Activated CD8-positive, alpha-beta memory T cell treated with anti-CD3 and anti-CD28 coated beads, Interleukin-2, amount 50 U/mL, for 24 hours (primary cell): ENCODE measurements around the gene MOSMO.
"Not testable (repeated sequence)": the region's sequence is repeated elsewhere in the genome, so short reads cannot be mapped to it uniquely, and the experiment has no call there.

Source experiments
- DNase-seq: peaks from one replicate; pipeline ENCODE4 v3.0.0-alpha.2; 2020; ENCODE audit errors: extremely low read depth

The MOSMO gene

DNA sequence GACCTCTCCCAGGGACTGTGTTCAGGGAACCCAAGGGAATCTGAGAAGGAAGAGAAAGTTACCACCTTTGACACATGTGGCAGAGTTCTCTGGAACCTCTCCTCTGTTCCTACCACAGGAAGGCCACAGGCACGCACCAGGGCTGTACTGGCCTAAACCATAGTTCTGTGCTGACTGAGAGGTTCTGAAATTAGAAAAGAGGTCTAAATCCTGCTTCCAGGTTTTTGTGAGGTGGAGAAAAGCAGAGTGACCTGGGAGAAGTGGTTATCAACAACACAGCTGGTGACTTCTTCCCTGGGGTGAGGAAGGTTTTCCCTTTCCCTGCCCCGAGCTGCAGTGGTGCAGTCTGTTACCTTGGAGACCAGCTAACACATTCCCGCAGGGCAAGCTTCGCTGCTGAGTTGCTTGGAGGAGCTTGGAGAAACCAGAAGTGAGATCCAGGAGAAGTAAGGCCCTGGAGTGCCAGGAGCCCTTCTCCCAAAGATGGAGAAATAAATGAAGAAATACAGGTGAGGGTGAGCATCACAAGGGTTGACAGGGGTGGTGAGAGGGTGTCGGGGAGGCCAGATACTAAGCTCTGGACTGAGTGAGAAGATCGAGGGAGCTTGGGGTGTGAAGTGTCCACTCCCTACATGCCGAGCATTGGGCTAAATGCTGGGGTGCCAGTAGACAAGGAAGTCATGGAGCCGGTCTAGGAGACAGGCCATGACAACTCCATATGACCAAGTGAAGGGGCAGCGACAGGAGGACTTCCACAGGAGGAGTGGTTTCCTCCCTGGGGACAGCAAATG is 84.4 kb downstream of the MOSMO start, which contains the start of gene VWA3A:
TSS of gene VWA3A (plus strand) at position 399 of the 791 bp plus-strand sequence. CDS start at position 496, 97 bp downstream.
- DNase-seq = no peak

DNA sequence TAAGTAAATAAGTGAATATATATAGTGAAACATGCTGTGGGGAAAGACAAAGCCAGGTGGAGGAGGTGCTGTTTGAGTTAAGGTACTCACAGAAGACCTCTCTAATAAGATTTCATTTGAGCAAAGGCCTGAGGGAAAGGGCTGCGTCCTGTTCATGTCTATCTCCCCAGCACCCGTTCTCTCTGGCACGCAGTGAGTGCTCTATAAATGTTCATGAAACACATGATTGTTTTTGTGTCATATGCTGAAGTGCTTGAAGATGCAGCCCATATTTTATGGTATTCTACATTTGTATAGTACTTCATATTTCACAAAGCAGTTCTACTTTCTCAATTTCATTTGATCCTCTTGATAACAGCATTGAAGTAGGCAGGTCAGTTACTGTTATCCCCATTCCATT is 85.4 kb downstream of the MOSMO start:
- DNase-seq = no peak

DNA sequence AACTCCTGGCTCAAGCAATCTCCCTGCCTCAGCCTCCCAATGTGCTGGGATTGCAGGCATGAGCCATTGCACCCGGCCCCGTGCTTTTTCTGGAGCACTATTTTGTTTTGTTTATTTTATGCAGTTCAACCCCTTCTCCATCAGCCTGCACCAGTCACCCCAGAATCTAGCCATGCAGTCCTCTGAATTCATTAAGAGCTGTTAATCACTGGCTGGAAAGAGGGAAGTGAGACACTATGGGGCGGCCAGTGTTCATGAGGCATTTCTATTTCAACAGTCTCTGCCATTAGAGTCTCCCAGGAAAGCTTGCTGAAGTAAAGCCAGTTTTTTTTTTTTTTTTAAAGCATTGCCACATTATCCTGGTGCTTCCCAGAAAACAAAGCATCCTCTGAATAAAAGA is 86.1 kb downstream of the MOSMO start:
- DNase-seq = no peak

DNA sequence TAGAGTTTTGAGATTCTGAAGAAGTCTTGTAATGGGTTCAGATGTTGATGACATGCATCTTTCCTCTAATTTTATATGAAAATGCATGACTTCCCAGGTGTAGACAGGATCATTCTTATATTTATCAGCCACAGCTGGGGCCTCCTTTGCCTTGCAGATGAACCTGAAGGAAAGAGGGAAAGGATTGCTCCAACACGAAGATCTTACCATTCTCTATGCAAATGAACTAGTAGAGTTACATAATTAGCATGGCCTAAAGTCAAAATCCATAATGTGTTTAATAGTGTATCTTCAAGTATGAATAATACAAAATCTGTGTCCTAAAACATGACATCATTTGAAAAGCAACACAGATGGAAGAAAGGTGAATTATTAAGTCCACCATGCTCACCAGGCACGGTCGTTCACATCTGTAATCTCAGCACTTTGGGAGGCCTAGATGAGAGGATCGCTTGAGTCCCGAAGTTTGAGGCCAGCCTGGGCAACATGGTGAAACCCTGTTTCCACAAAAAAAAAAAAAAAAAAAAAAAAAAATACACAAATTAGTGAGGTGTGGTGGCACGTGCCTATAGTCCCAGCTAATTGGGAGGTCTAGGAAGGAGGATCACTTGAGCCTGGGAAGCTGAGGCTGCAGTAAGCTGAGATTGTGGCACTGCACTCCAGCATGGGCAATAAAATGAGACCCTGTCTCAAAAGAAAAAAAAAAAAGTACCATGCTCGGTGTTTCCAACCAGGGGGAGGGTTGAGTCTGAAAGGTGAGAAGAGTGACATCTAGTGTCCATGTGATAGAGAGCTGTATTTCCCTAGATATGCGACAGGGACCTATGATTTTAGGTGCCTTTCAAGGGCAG is 90.7 kb downstream of the MOSMO start:
- DNase-seq = no peak

DNA sequence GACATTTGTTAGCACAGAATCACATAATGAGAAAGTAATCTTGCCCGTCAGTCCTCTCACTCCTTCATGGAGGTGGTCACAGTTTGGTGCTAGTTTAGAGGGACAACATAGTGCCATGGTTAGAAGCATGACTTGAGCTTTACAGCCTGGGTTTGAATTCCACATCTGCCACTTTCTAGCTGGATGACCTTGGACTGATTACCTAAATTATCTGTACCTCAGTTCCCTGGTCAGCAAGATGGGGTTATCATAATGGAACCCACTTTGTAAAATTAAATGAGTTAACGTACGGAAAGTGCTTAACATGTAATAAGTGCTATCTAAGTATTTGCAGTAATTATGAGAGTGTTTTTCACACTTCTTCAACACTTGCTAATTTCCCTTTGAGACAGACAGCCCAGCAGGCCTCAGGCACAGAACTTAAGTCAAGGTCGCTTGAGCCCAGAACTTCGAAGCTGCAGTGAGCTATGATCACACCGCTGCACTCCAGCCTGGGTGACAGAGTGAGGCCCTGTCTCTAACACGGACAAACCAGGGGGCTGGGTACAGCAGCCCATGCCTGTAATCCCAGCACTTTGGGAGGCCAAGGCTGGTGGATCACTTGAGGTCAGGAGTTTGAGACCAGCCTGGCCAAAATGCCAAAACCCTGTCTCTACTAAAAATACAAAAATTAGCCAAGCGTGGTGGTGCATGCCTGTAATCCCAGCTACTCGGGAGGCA is 91.5 kb downstream of the MOSMO start:
- DNase-seq = no peak

DNA sequence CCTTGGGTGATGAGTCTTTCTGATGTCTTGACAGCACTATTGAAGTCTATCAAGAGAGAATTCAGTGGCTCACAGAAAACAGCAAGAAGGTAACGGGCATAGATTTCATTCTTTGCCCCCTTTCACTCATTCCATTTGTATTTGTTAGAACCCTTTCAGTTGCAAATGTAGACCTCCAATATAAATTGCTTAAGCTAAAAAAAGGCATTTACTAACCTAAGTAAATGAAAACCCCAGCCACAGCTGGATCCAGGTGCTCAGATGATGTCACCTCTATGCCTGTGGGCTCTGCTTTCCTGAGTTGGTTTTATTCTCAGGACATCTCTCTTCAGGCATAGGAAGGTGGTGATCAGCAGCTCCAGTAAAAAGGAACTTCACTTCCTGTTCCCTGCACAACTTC is 95.5 kb downstream of the MOSMO start:
- DNase-seq = no peak

DNA sequence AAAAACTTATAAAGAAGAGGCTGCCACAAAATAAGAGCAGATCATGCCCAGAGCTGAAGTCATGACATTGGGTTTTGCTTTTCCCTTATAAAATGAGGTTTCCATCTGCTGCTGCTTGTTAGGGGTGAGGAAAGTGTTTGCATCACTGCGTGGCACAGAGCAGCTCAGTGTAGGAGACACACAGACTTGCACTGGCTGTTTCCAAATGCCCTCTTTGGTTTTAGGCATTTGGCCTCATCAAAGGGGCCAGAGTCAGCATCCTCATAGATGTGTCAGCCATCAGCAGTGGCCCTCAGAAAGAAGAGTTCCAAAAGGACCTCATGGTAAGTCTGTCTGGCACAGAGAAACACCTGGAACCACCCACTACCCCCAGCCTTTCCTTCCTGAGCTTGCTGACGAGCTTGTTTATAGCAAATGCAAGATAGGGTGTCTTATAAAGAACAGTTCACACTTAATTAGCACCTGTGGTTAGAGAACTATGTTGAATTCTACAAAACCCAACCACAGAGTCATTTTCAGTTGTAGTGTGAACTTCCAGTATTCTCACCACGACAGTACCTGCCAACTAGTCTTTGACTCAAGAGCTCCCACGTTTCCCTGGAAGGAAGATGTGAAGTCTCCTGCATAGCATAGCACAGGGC is 101.5 kb downstream of the MOSMO start:
- DNase-seq = no peak

DNA sequence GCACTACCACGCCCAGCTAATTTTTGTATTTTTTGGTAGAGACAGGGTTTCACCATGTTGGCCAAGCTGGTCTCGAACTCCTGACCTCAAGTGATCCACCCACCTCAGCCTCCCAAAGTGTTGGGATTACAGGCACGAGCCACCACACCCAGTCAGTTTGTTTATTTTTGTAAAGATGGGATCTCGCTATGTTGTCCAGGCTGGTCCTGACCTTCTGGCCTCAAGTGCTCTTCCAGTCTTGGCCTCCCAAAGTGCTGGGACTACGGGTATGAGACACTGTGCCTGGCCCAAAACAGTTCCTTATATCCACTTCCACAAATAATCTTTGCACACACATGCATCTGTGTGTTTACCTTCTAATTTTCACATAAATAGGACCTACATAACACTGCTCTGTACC is 103.7 kb downstream of the MOSMO start:
- DNase-seq = not testable (repeated sequence)

DNA sequence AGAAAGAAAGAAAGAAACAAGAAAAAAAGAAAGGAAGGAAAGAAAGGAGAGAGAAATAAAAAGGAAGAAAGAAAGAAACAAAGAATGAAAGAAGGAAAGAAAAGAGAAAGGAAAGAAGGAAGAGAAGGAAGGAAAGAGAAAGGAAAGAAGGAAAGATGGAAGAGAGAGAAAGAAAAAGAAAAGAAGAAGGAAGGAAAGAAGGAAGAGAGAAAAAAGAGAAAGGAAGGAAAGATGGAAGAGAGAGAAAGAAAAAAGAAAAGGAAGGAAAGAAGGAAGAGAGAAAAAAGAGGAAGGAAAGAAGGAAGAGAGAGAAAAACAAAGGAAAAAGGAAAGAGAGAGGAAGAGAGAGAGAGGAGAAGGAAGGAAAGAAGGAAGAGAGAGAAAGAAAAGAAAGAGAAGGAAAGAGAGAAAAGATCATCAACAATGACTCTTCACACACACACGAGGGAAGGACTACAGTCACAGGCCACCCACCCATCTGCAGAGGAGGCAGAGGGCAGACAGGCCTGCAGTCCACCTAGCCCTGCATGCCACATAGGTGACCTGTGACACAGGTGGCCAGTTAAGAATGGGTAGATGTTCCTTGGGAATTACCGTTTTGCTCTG is 108.3 kb downstream of the MOSMO start:
- no peak for DNase-seq

DNA sequence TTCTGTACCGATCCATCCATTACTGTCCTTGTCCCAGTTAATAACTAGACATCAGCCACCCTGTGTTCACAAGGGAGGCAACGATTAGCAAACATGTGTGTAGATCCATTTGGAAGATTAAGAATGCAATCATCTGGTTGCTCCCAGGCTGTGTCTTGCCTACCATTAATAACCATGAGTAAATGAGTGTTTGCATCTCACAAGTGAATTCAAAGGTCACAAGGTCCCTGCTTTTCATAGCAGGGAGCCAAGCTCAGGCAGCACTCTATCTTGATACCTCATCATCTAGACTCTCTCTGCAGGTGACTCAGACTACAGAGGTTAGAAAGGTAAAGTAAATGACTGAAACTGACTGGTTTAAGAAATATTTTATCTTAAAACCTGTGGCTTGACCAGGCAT is 109.7 kb downstream of the MOSMO start:
- no peak for DNase-seq

DNA sequence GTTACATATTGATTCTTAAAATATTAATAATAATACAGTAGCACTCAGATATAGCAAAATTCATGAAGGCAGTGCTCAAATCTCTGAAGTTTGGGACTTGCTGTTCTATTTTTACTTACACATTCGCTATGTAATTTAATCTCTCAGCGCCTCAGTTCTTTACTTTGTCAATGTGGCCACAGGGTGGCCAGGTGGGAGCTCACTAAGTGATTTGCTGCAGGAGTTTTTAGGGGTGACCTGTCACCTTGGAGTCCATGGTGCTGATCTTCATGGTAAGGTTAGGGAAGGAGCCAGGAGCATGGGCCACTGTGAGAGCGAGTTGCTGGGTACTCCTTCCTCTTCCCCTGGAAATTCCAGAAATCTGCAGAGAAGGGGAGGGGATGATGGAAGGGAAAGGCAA is 112.5 kb downstream of the MOSMO start:
- DNase-seq = no peak

DNA sequence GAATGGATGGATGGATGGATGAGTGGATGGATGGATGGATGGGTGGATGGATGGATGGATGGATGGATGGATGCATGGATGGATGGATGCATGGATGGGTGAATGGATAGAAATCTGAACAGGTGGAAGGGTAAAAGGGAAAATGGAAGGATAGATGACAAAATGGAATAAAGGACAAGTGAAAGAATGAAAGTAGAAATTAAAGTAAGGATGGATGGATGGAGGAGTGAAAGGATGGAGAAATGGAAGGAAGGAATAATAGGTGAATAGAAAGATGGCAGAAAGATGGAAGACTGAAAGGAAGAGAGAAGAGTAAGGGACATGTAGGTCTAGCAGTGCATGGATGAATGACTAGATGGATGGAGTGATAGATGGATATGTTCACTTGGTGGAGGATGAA is 114.3 kb downstream of the MOSMO start:
- DNase-seq = no peak

DNA sequence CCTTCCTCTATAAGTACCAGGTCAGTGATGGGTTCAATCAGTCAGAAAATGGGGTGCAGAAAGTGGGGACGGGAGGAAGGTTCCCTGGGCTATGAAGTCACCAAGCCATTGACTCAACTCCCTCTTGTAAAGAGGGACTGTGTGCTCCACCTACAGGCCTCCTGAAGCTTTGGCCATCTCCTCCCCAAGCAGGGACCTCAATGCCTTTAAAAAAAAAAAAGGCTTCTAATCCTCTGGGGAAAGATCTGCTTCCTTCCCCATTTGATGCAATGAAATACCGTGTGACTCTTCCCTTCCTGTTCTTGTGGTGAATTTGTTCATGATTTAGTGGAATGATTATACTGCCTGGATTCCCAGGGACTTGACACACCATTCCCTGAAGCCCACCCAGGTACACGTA is 115.2 kb downstream of the MOSMO start:
- no peak for DNase-seq

DNA sequence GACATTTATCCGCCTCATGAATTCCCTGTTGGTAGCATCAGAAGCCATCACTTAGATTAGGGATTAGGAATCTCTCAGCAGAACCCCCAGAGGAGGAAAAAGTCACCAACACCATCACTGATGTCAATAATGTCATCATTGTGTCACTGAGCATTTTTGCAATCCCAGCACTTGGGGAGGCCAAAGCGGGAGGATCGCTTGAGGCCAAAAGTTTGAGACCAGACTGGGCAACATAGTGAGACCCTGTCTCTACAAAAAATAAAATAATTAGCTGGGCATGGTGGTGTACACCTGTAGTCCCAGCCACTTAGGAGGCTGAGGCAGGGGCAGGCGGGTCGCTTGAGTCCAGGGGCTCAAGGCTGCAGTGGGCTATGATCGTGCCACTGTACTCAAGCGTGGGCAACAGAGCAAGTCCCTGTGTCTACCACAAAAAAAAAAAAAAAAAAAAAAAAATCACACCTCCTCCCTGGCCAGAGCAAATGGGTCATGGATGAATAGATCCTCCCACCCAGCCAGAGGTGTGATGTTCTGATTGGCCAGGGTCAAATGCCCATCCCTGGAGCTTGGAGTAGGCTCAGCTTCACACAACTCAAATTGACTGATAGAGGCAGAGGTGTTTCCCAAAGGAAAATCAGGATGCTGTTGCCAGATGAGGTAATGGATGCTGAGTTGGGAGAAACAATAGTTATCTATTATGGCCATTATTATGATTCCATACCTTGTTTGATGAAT is 116.0 kb downstream of the MOSMO start:
- no peak for DNase-seq

DNA sequence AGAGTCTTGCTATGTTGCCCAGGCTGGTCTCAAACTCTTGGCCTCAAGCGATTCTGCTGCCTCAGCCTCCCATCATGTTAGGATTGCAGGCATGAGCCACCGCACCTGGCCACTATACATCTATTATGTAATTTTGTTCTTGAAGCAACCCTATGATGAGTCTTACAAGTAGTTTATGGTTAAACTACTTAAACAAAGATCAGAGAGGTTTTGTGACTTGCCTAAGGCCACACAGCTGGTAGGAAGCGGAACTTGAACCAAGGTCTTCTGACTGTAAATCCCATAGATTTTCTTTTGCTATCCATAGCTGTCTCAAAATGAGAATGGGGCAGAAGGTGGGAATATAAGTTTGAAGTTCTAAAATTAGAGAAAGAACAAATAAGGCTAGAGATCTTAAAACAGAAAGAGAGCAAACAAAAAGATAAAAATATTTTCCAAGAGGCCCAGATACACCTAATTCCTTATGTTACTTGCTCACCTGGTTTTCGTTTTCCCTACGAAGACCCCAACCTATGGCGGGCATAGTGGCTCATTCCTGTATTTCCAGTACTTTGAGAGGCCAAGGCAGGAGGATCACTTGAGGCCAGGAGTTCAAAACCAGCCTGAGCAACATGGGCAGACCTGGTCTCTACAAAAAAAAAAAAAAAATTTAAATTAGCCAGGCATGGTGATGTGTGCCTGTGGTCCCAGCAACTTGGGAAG is 116.8 kb downstream of the MOSMO start:
- DNase-seq = no peak

DNA sequence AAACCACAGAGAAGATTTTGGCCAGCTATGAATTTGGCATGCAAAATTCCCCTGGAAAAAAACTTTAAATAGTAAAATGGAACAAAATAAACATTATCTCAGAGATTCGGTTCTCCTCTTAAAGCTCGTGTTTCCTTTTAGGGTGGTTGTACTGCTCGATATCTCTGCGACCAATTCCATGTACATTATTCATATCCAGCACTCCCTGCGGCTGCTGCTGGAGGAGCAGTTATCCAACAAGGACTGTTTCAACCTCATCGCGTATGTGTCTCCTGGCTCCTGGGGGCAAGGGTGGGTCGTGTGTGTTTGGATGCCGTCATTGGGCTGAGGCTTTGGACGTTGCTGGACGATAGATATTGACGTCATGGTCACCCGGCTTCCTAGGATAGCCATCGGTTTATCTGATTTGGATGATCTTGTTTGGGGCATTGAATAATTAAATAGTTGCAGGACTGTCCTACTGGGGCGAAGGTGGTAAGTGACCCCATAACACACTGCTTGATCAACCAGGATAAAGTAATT is 118.2 kb downstream of the MOSMO start:
- DNase-seq = no peak

DNA sequence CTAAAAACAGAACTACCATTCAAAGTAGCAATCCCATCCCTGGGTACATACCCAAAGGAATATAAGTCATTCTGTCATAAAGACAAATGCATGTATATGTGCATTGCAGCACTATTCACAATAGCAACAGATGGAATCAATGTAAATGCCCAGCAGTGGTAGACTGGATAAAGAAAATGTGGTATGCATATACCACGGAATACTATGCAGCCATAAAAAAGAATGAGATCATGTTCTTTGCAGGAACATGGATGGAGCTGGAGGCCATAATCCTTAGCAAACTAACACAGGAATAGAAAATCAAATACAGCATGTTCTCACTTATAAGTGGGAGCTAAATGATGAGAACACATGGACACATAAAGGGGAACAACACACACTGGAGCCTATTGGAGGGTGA is 120.6 kb downstream of the MOSMO start:
- not testable (repeated sequence) for DNase-seq

DNA sequence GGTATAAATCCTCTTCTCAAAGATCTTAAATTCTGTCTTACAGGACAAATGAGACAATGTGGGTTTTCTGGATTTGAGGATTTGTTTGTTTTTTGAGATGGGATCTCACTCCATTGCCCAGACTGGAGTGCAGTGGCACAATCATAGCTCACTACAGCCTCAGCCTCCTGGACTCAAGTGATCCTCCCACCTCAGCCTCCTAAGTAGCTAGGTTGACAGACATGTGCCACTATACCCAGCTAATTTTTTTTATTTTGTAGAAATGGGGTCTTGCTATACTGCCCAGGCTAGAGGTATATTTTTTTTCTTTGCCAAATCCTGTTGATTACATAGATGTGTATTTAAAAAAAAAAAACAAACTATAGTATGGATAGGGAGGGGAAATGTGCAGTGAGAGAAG is 122.6 kb downstream of the MOSMO start:
- no peak for DNase-seq

DNA sequence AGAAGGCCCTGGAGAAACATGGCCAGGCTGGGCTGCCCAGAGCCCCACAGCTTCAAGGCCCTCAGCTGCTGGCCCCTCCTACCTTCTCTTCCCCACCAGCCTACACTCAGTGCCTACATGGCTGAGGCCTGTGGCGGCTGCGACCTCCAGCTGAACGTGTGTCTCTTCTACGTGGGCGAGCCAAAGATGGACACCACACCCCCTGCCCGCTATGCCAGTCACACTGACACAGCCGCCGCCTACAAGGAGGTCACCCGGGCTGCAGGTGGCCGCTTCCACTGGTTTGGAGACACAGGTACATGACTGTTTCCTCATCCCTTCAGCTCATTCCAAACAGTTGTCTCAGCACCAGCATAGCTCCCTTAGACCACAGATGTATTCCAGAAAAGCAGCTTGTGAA is 124.9 kb downstream of the MOSMO start:
- no peak for DNase-seq
